NOMO-1 treated with dmso at 0.1 percent for 144 hours (cell line): ENCODE results near the gene NFIB.

ENCODE experiments used
- DNase-seq: peaks from one replicate; lab custom pipeline; 2025; ENCODE audit not compliant: unreplicated experiment; lab: John Stamatoyannopoulos, UW

Gene NFIB

DNA sequence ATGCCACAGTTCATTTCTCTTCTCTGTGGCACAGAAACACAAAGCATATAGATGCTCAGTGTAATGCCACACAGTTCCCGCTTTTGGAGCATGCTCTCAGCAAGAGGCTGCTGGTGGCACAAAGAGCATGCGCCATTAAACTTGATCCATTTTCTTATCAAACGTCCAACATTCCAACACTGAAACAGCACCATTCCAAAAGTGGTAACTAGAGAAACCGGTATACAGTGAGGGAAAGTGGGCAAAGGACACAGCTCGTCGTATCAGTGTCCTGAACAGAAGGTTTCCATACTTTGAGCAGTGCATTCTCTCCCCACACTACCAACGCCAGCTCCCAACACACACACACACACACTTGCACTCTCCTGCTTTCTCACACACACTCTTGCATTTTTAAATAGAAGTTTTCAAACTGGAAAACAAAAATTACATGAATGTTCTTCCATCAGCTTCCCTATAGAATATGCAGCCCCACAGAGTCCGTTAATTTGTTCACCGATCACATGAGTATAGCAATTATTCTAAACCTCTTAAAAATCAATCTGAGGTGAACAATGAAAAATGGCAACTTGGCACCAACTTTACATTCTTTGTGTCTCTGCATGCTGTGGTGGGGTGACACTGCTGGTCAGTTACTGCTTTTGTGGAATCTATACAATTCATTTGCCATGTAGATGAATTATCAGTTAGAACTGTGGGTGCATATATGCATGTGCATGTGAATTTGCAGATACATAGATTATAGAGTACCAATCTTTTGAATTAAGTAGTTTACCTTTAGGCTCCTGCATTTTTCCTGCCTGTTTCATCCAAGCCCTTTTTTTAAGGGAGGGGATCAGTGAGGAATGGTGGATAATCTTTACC lies 5.7 kb downstream of the NFIB start:
- DNase-seq: no peak

DNA sequence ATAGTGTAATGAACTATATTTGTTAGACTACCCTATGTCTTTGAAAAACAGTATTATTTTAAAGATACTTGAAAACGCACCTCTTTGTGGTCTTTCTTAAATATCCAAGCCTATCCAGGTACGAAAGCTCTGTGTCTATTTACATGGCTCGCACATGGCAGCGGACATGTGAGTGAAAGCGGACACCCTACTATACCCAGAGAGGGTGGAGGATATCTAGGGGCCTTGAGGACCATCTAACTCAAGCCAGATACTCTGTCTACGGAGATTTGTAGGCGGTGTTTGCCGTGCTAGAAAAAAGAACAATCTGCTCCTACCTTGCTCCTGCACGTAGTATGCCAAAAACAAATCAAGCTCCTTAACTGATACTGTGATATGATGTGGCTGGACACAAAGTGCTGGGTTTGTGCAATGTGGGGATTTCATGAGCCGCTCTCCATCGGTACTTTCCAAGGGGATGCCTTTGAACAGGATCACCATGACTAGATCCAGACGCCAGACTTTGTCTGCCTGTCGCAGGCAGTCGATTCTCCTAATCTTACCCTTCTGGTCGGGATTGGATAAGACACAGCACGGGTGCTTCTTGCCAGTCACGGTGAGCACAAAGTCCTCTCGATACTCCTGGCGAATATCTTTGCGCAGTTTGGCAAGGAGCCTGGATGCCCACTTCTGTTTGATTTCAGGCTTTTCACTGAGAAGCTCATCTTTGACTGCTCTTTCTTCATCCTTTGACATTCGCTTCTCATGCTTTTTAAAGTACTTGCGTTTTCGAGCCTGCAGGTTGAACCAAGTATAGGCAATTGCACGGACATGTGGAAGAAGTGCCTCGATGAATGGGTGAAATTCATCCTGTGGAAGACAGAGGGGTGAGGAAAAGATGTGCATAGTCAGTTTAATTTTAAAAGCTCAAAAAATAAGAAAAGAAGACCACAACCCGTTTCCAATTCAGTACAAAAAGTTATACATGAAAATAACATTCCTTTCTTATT lies 7.0 kb downstream of the NFIB start:
- DNase-seq: no peak

DNA sequence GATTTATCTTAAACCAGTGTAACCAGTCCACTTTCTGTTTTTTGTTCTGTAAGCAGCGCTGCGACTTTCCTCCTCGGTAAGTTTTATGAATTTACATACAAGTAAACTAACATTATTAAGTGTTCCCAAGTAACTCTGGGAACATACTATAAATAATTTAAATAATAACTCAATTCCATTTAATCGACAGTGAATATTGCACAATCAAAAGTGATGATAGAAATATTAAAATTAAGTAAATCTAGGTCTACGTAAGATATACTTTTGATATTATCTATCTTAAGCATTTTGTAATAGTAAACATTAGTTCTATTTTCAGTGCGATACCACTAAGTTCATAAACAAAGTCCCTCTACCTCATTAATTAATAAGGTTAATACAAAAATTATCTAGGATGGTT lies 7.8 kb downstream of the NFIB start:
- no peak for DNase-seq

DNA sequence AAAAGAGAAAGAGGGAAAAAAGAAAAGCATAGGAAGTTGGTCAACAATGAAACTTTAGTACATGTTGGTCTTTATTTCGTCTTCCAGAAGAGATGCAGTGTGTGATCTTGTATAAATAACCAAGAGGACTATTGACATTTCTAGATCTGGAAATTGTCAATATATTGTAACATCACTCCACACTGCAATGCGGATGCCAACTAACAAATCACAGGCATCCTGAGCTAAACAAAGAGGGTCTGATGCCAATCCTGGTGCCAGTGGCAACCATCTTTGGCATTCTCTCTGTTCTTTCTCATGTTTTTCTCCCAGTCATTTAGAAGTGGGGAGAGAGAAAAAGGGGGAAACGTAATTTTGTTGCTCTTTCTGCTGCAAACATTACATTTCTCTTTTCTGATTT lies 9.7 kb downstream of the NFIB start:
- no peak for DNase-seq

DNA sequence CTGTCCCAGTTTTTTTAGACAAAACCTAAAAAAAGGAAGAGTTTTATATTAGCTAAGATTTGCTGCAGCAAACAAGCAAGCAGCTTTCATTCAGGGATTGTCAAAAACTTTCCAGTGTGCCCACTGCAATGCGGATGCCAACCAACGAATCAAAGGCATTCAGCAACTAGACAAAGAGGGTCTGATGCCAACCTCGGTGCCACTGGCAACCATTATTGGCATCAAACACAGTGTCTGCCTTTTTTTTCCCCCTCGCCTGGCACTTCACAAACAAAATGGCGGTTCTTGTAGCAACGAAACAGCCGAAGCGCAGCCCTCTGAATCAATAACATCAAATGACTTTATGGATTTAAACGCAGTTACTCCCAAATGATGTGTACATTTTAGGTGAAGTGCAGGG lies 10.4 kb downstream of the NFIB start:
- no peak for DNase-seq

DNA sequence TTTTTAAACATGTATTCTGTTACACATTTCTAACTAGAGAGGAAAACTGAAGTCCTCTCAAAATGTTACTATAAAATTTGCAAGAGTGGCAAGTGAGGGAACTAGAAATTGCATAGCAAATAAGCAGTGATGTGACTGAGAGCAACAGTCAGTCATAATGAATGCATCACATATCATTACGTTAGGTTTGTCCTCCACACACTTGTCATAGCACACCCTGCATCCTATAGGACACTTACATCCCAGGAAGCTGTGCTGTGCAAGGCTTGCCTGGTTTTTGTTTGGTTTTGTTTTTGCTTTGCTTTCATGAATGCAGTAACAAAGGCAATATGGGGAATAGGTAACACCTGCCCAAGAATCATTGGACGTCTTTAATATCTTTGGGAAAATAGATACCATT lies 10.8 kb downstream of the NFIB start:
- no peak for DNase-seq

DNA sequence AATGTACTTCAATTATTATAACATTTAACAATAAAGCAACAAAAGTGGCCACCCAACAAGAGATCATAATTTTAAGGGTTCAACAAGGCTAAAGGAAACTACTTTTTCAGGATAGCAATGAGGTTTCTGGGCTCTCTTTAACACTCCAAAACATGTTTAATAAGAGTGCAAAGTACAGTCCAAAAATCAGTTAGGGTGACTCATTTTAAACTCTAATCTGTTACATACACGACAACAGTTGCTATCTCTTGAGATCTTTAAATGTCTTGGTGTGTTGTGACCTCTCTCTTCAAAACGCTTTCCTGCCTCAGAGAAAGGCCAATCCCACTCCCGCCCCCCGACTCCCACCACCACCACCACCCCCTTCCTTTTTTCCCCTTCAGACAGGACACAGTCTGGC lies 11.5 kb downstream of the NFIB start:
- no peak for DNase-seq

DNA sequence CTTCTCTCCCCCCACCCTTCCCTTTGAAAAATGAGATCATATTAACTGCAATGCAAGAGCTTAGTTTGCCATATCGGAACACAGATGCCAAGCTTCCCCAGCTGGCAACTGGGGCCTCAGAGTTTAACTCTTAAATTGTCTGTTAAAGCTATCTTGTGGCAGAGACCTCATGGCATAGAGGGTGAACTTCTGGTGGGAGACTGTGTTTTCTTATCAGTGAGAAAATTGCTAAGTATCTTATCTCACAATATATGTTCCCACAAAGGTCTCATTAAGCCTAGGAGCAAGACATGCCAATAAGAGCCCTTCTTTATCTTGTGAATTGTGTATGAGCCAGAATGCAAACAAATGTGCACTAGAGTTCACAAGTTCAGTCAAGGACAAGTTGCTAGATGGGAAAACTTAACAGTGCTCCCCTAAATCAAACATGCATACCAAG lies 12.3 kb downstream of the NFIB start:
- no peak for DNase-seq

DNA sequence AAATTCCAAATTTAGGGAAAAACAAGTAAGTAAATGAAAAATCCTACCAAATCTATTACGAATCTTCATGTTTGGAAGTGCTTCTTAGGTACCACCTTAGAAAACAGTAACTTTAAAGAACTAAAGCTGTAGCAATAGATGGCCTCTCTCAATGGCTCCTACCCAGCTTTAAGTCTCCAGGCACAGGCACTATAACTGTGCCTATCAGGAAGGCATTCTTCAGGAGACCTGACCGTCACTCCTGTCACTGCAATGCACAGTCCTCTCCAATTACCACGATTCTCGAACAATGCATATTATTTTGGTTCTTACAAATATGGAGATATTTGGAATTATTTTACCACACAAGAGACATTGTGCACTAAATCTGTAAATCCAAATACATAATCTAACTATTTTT lies 12.9 kb downstream of the NFIB start:
- no peak for DNase-seq

DNA sequence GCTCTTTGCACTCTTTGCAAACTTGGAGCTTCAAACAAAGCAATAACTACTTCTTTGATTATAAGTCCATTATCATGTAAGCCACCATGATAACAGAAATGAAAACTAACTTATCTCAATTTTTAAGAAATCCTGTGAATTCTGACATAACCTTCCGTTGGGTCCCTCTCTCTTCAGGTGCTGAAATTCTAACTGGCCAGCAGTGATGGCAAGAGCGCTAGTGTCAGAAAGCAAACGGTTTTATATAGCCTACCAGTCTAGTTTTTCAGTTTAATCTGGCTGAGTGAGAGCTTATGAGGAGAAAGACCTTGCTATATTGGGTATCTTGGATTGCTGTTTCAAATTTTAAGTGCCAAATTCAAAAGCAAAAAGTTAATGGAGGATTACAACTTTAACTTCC lies 13.4 kb downstream of the NFIB start:
- no peak for DNase-seq

DNA sequence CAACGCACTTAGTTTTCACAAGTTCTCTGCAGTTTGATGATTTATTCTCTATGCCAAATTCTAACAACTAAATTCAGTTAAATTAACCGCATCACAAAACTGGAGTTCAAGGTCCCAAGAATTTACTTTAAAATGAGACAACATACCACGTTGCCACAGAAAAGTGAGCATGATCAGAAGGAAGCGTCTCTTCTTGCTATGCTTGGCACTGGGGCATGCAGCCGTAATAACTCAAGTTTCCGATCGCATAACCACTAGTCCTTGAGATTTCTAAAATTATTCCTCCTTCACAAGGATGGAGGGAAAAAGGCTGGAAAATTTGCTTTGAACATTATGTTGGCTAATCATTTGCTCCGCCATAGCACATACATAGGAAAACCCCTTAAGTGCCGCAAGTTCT lies 13.9 kb downstream of the NFIB start:
- no peak for DNase-seq

DNA sequence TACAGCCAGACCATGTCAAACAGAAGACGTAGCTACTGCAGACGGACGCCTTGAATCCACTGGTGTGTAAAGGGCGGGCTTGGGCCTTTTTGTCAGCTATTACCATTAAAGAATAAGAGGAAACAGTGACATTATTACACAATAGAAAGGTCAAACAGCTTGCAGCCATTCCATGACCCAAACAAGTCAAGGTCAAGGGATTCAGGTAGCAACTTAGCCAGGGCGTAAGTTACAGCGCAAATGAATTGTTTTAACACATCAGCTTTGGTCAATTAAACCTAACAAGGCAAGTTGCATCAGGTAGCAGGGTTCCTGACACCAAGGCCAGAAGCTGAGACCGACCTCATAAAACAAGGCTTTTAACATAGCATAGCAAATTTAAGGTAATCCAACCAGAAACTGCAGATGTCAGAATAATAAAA lies 15.3 kb downstream of the NFIB start:
- no peak for DNase-seq

DNA sequence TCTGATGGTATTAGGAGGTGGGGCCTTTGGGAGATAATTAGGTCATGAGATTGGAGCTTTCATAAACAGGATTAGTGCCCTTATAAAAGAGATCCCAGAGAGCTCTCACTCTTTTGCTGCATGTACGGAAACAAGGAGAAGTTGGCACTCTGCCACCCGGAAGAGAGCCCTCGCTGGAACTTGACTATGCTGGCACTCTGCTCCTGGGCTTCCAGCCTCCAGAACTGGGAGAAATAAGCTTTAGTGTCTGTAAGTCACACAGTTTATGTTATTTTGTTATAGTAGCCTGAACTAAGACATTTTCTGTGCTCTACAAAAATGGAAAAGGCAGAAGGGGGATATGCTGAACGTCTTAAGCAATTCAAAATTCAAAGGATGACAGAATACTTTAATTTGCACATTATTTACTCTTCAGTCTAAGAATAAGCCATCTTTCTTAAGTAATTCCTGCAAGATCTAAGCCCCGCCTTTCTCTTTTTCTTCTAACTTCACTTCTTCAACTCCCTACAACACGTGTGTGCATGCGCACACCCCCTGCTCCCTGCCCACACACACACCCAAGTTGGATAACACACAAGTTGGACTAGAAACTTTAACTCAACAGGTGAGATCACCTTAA lies 17.3 kb downstream of the NFIB start:
- DNase-seq: no peak

DNA sequence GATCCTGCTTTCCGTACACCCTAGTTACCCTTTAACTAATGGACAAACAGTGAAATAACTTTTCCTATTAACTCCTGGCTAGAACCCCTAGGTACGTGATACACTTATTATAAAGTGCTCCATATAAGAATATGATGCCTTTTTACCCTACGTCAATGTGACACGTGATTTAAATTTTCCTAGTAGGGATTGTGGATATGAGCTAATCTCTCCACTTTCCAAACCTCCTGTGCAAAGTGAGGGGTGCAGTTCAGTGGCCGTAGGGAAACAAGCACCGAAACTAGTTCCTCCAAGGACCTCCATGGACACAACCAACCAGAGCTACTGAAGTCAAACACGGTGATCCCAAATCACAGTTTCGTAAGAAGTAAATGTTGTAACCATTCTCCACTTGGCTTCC lies 19.3 kb downstream of the NFIB start:
- no peak for DNase-seq

DNA sequence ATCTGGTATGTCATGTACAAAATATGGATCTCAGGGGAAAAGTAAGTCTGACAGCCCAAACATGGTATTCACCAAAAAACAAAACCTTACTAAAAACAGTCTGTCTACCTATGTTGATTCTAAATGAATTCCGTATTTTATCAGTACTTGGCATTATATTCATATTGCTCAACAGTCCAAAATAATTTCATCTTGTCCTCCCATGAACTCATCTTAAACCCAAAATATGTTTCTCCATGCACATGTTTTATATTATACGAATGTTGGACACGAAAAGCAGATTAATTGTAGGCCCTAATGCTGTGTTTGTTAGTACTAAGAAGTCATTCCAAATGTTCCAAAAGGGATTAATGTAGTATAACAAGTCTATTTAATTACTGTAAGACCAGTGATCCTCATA lies 20.1 kb downstream of the NFIB start:
- DNase-seq: no peak

DNA sequence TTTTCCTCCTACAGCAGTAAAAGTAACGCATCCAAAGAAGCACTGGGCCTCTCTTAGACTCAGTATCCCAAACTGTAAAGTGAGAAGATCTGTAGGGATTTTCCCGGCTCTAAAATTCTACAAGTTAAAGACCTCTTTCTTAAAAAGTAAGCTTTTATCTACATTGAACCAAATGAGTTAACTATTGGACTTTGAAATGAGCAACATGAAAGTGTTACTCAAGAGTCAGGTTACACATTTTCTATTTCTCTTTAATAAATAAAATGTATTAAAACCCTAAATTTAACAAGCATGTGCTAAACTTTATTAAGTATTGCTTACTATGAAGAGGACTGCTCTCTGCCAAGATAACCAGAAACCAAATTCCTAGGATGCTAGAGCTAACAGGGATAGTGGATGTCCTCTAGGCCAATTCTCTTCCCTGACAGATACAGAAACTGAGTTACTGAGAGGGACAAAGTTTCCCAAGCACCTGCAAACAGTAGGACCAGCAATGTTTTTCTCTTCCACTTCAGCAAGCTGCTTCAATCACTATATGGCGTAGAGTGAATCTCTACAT lies 21.7 kb downstream of the NFIB start:
- no peak for DNase-seq

DNA sequence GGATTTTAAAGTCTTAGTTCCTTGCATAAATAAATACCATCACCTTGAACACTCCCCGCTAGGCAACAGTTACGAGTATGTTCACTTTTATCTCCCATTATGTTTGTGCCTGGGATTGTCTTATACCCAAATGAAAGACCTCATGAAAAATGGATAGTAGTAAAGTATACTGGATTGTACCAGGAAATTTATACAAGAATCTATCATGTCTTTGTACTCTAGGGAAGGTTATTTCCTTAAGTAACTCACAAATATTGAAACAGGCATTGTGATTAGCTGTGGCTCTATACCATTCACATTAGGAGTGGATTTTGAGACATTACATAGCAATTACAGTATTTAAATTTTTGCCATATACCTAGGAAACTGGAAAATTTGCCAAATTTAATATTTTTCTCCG lies 24.0 kb downstream of the NFIB start:
- no peak for DNase-seq

DNA sequence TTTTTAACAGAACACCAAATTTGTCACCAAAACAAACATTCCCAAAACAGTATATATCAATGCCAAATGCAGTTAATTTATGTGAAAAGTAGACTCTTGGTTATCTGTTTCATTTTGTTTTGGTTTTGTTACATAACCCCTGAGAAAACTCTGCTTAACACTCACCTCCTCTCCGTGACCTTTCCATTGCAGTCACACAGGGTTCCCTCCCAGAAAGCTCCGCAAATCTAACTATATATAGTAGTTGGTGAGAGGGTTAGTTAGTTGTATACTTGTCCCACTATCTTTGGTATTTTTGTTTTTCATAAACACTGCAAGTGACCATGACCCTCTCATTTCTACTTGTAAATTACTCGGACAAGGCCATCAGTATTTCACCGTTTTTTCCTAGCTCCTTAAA lies 25.5 kb downstream of the NFIB start:
- DNase-seq: no peak

DNA sequence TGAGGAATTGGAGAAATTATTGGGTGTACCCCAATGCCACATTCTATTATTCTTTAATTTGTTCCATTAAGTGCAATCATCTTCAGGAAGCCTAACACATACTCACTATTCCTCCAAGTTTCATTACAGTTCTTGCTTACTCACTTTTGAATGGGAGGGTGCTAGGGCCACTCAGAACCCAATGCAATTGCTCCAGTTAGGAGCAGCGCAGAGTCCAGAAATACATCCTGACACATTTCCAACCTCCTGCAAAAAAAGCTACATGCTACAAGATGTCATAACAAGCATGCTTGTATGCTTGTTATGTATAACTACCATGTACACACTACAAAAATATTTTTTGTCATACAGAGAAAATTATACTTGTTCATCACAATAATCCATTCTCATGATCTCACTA lies 27.8 kb downstream of the NFIB start:
- no peak for DNase-seq

DNA sequence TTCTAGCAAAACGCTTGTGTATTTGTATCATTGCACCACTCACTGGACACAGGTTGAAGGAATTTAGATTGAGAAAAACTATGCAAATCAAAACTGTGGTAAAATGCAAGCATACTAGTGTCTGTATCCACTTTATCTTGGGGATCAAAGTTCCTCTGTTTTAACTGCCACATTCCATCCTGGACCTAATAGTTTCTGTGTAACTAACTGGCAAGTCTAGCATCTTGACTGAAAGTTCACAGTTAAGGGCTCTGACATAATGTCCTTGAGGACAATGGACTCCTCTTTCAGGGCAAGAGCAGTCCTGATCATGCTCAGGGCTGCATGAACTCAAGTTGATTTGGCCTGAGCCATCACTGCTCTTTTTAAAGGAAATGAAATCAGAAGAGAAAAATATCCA lies 30.7 kb downstream of the NFIB start:
- no peak for DNase-seq

DNA sequence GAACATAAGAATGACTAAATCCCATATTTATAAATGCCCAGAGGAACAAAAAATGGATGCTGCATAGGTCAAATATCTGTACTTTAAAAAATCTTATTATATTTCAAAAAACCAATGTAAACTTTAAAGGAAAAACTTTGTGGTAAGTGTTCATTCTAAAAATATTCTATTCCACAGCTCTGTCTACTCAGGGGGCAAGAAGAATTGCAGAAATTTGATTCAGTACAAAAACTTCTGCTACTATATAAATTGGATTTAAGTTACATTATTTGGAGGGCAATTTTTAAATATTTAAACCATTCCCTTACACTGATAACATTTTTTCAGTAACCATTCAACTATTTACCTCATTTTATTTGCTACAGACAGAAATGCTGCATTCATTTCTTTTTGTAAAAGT lies 32.1 kb downstream of the NFIB start:
- no peak for DNase-seq
